IMR-90 (cell line): Measurements from ENCODE around the gene HRNR. TPM values are rescaled to one million over a fixed set of nuclear protein-coding genes. Genes with fewer than 3 reads are reported as not detected.

Experiments used
- ATAC-seq: fragments of 200-7000 bp; cut with Tn5 transposase; 2 replicates; pipeline ENCODE4 v1.9.1; 2020; ENCODE audit warnings: low read depth, mild to moderate bottlenecking, moderate library complexity
- BruUV-seq: library from RNA; stranded (reverse); fragments of 400-500 nt; replicated peaks from 2 replicates; lab custom pipeline; 2021; lab: Mats Ljungman, UMichigan
- CTCF ChIA-PET: fragments of 300-600 bp; formaldehyde crosslinking; extraction: SDS; loops from one replicate; lab custom pipeline; 2021; ENCODE audit warnings: antibody characterized with exemption; lab: Yijun Ruan, JAX
- POLR2A ChIA-PET: fragments of 300-600 bp; sonication (Branson Sonifier 250); formaldehyde crosslinking; loops from one replicate; lab custom pipeline; 2022; ENCODE audit warnings: antibody characterized with exemption; ENCODE audit not compliant: unreplicated experiment; lab: Charles Lee
- DNase-seq: peaks from one replicate; pipeline ENCODE4 v3.0.0; 2013
- H2AFZ ChIP-seq: replicated peaks from 2 replicates; pipeline ENCODE3; 2013; ENCODE audit warnings: low read length, mild to moderate bottlenecking; ENCODE audit not compliant: poor library complexity
- H2AK5ac ChIP-seq: 2 replicates; pipeline ENCODE4 v1.6.1; 2013; ENCODE audit warnings: low read depth, low read length, inconsistent platforms
- H2AK9ac ChIP-seq: replicated peaks from 2 replicates; pipeline ENCODE3; 2013; ENCODE audit warnings: mild to moderate bottlenecking, low read depth, low read length, moderate library complexity; ENCODE audit not compliant: poor library complexity
- H2BK120ac ChIP-seq: 2 replicates; pipeline ENCODE4 v1.6.1; 2013; ENCODE audit warnings: low read depth, low read length, inconsistent platforms
- H2BK15ac ChIP-seq: 3 replicates; pipeline ENCODE4 v1.6.1; 2013; ENCODE audit warnings: low read depth, low read length, inconsistent platforms
- H2BK20ac ChIP-seq: 2 replicates; pipeline ENCODE4 v1.6.1; 2013; ENCODE audit warnings: low read depth, mild to moderate bottlenecking, inconsistent platforms, low read length, moderate library complexity
- H2BK5ac ChIP-seq: 2 replicates; pipeline ENCODE4 v1.6.1; 2013; ENCODE audit warnings: mild to moderate bottlenecking, low read depth, low read length, inconsistent platforms; ENCODE audit not compliant: poor library complexity, severe bottlenecking
- H3K14ac ChIP-seq: replicated peaks from 2 replicates; pipeline ENCODE4 v1.6.1; 2013; ENCODE audit warnings: low read depth, low read length, inconsistent platforms
- H3K18ac ChIP-seq: 2 replicates; pipeline ENCODE4 v1.6.1; 2013; ENCODE audit warnings: low read depth, low read length, control low read depth
- H3K23ac ChIP-seq: 2 replicates; pipeline ENCODE4 v1.6.1; 2013; ENCODE audit warnings: low read depth, low read length, inconsistent platforms
- H3K27ac ChIP-seq: 2 replicates; pipeline ENCODE4 v1.5.1; 2013; ENCODE audit warnings: mild to moderate bottlenecking, control low read depth, low read length; ENCODE audit not compliant: insufficient read depth
- H3K27me3 ChIP-seq: 2 replicates; pipeline ENCODE4 v1.6.1; 2013; ENCODE audit warnings: low read length; ENCODE audit not compliant: control insufficient read depth, insufficient read depth
- H3K36me3 ChIP-seq: 2 replicates; pipeline ENCODE4 v1.6.1; 2013; ENCODE audit warnings: low read length, mixed read lengths; ENCODE audit not compliant: control insufficient read depth, insufficient read depth
- H3K4ac ChIP-seq: 2 replicates; pipeline ENCODE4 v1.6.1; 2013; ENCODE audit warnings: low read depth, low read length, inconsistent platforms
- H3K4me1 ChIP-seq: 2 replicates; pipeline ENCODE4 v1.6.1; 2013; ENCODE audit warnings: low read length, mixed read lengths; ENCODE audit not compliant: control insufficient read depth, insufficient read depth
- H3K4me2 ChIP-seq: 2 replicates; pipeline ENCODE4 v1.6.1; 2013; ENCODE audit warnings: low read depth, mild to moderate bottlenecking, control low read depth, low read length, moderate library complexity
- H3K4me3 ChIP-seq: 2 replicates; pipeline ENCODE4 v1.5.1; 2013; ENCODE audit warnings: low read depth, mild to moderate bottlenecking, control low read depth, low read length, moderate library complexity; ENCODE audit not compliant: insufficient read depth
- H3K56ac ChIP-seq: 2 replicates; pipeline ENCODE4 v1.6.1; 2013; ENCODE audit warnings: low read length, inconsistent platforms; ENCODE audit not compliant: insufficient read depth; ENCODE audit errors: extremely low read depth
- H3K79me1 ChIP-seq, 2 experiments: 2 replicates each; pipeline ENCODE4 v1.6.1; 2013; ENCODE audit warnings: low read length in 2 of 2, inconsistent platforms in 1 of 2, low read depth in 1 of 2
- H3K9ac ChIP-seq: 2 replicates; pipeline ENCODE4 v1.6.1; 2013; ENCODE audit warnings: low read depth, low read length, control low read depth
- H3K9me1 ChIP-seq: 2 replicates; pipeline ENCODE4 v1.6.1; 2013; ENCODE audit warnings: low read length, inconsistent platforms; ENCODE audit not compliant: insufficient read depth
- H3K9me3 ChIP-seq: 2 replicates; pipeline ENCODE4 v1.6.1; 2013; ENCODE audit warnings: low read length; ENCODE audit not compliant: control insufficient read depth, insufficient read depth
- H4K20me1 ChIP-seq: 2 replicates; pipeline ENCODE4 v1.6.1; 2013; ENCODE audit warnings: low read length, inconsistent platforms; ENCODE audit not compliant: insufficient read depth
- H4K5ac ChIP-seq: 2 replicates; pipeline ENCODE4 v1.6.1; 2013; ENCODE audit warnings: mild to moderate bottlenecking, low read depth, low read length, control low read depth
- H4K8ac ChIP-seq, 2 experiments: 2 replicates each; pipeline ENCODE4 v1.6.1; 2013; ENCODE audit warnings: low read depth in 2 of 2, low read length in 2 of 2, control low read depth in 1 of 2, inconsistent platforms in 1 of 2
- H4K91ac ChIP-seq: 2 replicates; pipeline ENCODE4 v1.6.1; 2013; ENCODE audit warnings: low read depth, low read length, inconsistent platforms; ENCODE audit not compliant: insufficient read depth
- BHLHE40 ChIP-seq: fragments of 150-350 bp; IDR thresholded peaks from 2 replicates; pipeline ENCODE4 v1.6.1; 2016; ENCODE audit warnings: mild to moderate bottlenecking, low read depth, low read length
- CEBPB ChIP-seq: IDR thresholded peaks from 2 replicates; pipeline ENCODE4 v1.6.1; 2012; ENCODE audit warnings: low read depth, low read length, improper control_type of control experiment
- CHD1 ChIP-seq: IDR thresholded peaks from 2 replicates; pipeline ENCODE4 v1.6.1; 2012; ENCODE audit warnings: low read depth, low read length, improper control_type of control experiment
- FOS ChIP-seq: fragments of 150-350 bp; IDR thresholded peaks from 2 replicates; pipeline ENCODE4 v1.6.1; 2016; ENCODE audit warnings: low read depth, low read length
- MAFK ChIP-seq: IDR thresholded peaks from 2 replicates; pipeline ENCODE4 v1.6.1; 2012; ENCODE audit warnings: low read depth, low read length, improper control_type of control experiment
- MAZ ChIP-seq: IDR thresholded peaks from 2 replicates; pipeline ENCODE4 v1.6.1; 2012; ENCODE audit warnings: low read depth, mild to moderate bottlenecking, low read length, improper control_type of control experiment, moderate library complexity, borderline replicate concordance
- MXI1 ChIP-seq: IDR thresholded peaks from 2 replicates; pipeline ENCODE4 v1.6.1; 2012; ENCODE audit warnings: low read depth, mild to moderate bottlenecking, low read length, moderate library complexity, borderline replicate concordance
- NFE2L2 ChIP-seq: fragments of 150-350 bp; IDR thresholded peaks from 2 replicates; pipeline ENCODE4 v1.6.1; 2016; ENCODE audit warnings: low read depth, mild to moderate bottlenecking, low read length
- POLR2A ChIP-seq: IDR thresholded peaks from 2 replicates; pipeline ENCODE4 v1.6.1; 2012; ENCODE audit warnings: mild to moderate bottlenecking, low read depth, low read length
- RAD21 ChIP-seq: IDR thresholded peaks from 2 replicates; pipeline ENCODE4 v1.6.1; 2012; ENCODE audit warnings: low read length, improper control_type of control experiment
- RFX5 ChIP-seq: IDR thresholded peaks from 2 replicates; pipeline ENCODE4 v1.8.0; 2012; ENCODE audit warnings: low read depth, mild to moderate bottlenecking, low read length, moderate library complexity
- SMC3 ChIP-seq: fragments of 150-350 bp; IDR thresholded peaks from 2 replicates; pipeline ENCODE4 v1.6.1; 2016; ENCODE audit warnings: low read depth, mild to moderate bottlenecking, antibody characterized with exemption, low read length, moderate library complexity
- WGBS, 2 experiments: methylation state at CpG; one replicate each; pipeline versions ENCODE4 v1.1.5 to v1.1.7; 2013; ENCODE audit warnings: missing lambda C conversion rate in 2 of 2; ENCODE audit not compliant: insufficient read length in 1 of 2; ENCODE audit errors: extremely low coverage in 2 of 2; 5-methylcytosine and 5-hydroxymethylcytosine counted together
- dilution Hi-C: fragments of 300-500 bp; cut with HindIII; formaldehyde crosslinking; loops from one replicate; pipeline ENCODE4 v1.14.3; 2018; ENCODE audit warnings: low sequenced_read_pairs; ENCODE audit not compliant: unreplicated experiment
- in situ Hi-C: fragments of 300-500 bp; cut with MboI; formaldehyde crosslinking; loops from 3 replicates; pipeline ENCODE4 v1.14.3; 2019; ENCODE audit warnings: low sequenced_read_pairs, inconsistent platforms, mixed read lengths
- intact Hi-C: fragments of 100-400 bp; cut with micrococcal nuclease; formaldehyde crosslinking; loops from 2 replicates; pipeline ENCODE4 v1.10.0; 2022
- polyA plus RNA-seq, 3 experiments: library from polyadenylated mRNA; depleted of rRNA; stranded (reverse); fragments of >200 nt; gene quantifications; 2 replicates each; pipeline ENCODE4 v1.2.3, GENCODE V29; 2012; ENCODE audit warnings: low replicate concordance in 1 of 3
- total RNA-seq: library from RNA; depleted of rRNA; stranded (reverse); fragments of >200 nt; gene quantifications from 2 replicates; pipeline ENCODE4 v1.2.3, GENCODE V29; 2012
- TF ChIP-seq, protein P1 (sequence below): fragments of 150-350 bp; IDR thresholded peaks from 2 replicates; pipeline ENCODE4 v1.6.1; 2017; ENCODE audit warnings: mild to moderate bottlenecking, antibody characterized with exemption, low read length, low read depth
- TF ChIP-seq, protein P2 (sequence below): conservative IDR thresholded peaks from 2 replicates; pipeline ENCODE4 v1.5.1; 2012; ENCODE audit warnings: mild to moderate bottlenecking, low read depth, low read length, improper control_type of control experiment

The HRNR gene
- total and polyA plus RNA-seq, 2 of the 4 experiments (the other 2 are of a cell fraction), result under 0.01 TPM; not detected in 1

DNA sequence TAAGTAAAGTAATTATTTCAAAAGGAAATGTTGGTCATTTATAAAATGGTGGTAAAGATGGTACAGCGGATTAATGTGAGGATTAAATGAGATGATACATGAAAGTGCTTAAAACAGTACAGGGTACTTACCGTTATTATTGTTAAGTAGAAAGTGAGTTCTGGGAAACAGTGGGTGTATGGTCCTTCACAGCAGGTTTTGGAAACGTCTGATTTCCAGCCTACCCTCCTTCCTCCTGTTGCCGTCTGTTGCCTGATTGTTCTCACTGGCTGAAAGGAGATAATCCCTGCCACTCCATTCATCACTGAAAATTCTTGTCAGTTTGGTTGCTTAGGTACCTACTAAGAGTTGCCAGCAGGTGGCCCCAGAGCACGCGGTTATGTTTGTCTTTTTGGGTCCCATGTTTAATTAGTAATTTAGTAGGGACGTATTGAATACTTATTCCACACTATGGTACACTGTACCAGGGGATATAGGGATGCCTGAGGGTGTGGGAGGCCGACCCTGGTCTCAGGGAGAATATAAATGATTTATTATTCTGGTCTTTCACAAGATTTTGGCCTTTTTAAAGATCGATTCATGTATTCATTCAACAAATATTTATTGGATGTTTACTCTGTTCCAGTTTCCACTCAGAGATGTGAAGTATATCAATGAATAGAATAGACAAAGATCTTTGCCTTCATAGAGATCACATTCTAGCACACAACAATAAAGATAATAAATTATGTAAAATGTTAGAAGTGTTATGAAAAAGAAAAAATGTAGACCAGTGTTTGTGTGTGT lies 34.1 kb downstream of the HRNR start:
- Histone ChIP-seq H2AFZ (peak overlapping the region; percentile 75), H3K36me3 (no peaks in the 10 kb centered on the region), H2AK9ac (no peak overlapping the region), H4K20me1 (no peaks in the 10 kb centered on the region), H3K9me1 (no peaks in the 10 kb centered on the region), H3K56ac (no peak overlapping the region), H3K79me1 (no peaks in the 10 kb centered on the region), H4K8ac (no peak overlapping the region), H3K23ac (no peak overlapping the region), H3K9me3 (no peaks in the 10 kb centered on the region), H4K5ac (no peak overlapping the region), H2BK15ac (no peak overlapping the region), H3K4me1 (no peaks in the 10 kb centered on the region), H4K91ac (no peak overlapping the region), H3K27ac (no peak overlapping the region), H2AK5ac (no peak overlapping the region), H3K4ac (no peak overlapping the region), H3K18ac (no peak overlapping the region), H3K14ac (no peak overlapping the region), H3K4me3 (no peak overlapping the region), H2BK5ac (no peak overlapping the region), H3K9ac (no peak overlapping the region), H2BK20ac (no peak overlapping the region), H3K27me3 (no peaks in the 10 kb centered on the region), H2BK120ac (no peak overlapping the region), H3K4me2 (peak overlapping the region; percentile 60; the same call in 1 of the 2 replicates)
- ChIA-PET CTCF (interaction anchor here (1.0 to 1.5 kb wide), 2 partner anchors 37 to 142 kb away, joined by 3 to 4 read pairs; no protein-coding TSS in a partner anchor), POLR2A (no interaction called here)
- no TSS peak for BruUV-seq
- intact Hi-C loops, result loop anchor here (1.0 to 10.0 kb wide), 3 partner anchors 37 to 255 kb away; no protein-coding TSS in a partner anchor
- DNase-seq (peak; percentile 38), ATAC-seq (peak; percentile 45)
- dilution Hi-C loops, result no loop called here
- in situ Hi-C loops, result no loop called here
- TF ChIP-seq MXI1 (no peak), BHLHE40 (no peak), CEBPB (no peak), RFX5 (no peak), POLR2A (no peak), SMC3 (peak; percentile 61), NFE2L2 (no peak), CHD1 (no peak), MAZ (no peak), RAD21 (peak; percentile 54), MAFK (no peak), FOS (no peak)
- TF ChIP-seq, protein P1, sequence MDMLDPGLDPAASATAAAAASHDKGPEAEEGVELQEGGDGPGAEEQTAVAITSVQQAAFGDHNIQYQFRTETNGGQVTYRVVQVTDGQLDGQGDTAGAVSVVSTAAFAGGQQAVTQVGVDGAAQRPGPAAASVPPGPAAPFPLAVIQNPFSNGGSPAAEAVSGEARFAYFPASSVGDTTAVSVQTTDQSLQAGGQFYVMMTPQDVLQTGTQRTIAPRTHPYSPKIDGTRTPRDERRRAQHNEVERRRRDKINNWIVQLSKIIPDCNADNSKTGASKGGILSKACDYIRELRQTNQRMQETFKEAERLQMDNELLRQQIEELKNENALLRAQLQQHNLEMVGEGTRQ, result no peak
- TF ChIP-seq, protein P2, sequence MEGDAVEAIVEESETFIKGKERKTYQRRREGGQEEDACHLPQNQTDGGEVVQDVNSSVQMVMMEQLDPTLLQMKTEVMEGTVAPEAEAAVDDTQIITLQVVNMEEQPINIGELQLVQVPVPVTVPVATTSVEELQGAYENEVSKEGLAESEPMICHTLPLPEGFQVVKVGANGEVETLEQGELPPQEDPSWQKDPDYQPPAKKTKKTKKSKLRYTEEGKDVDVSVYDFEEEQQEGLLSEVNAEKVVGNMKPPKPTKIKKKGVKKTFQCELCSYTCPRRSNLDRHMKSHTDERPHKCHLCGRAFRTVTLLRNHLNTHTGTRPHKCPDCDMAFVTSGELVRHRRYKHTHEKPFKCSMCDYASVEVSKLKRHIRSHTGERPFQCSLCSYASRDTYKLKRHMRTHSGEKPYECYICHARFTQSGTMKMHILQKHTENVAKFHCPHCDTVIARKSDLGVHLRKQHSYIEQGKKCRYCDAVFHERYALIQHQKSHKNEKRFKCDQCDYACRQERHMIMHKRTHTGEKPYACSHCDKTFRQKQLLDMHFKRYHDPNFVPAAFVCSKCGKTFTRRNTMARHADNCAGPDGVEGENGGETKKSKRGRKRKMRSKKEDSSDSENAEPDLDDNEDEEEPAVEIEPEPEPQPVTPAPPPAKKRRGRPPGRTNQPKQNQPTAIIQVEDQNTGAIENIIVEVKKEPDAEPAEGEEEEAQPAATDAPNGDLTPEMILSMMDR, result peak; percentile 60
- 38% methylated on average over 1 of the region's 9 CpGs; no CpG with 5 or more reads in 1 of the 2 experiments for WGBS, 2 experiments
